ENCODE measurements around the gene KCTD21. TPM values are rescaled to one million over a fixed set of nuclear protein-coding genes. Genes with fewer than 3 reads are reported as not detected.

KCTD21 gene
- total RNA-seq, 1 experiment from 2014 or later, result 1.8 TPM

- no peaks in the 10 kb centered on the region for H3K4me1 ChIP-seq (ENCODE audit: low read length)
- no peak overlapping the region for H2AFZ ChIP-seq (ENCODE audit: low read length)
- no peaks in the 10 kb centered on the region for H3K9me2 ChIP-seq (replicated peaks; ENCODE audit: insufficient read depth, low read length)
- DNase-seq, result no peak
- H3K36me3 ChIP-seq (ENCODE audit: insufficient read depth, low read length), result no peaks in the 10 kb centered on the region
- H3K79me2 ChIP-seq (ENCODE audit: low read length), result no peaks in the 10 kb centered on the region
- no peak overlapping the region for H3K27ac ChIP-seq (ENCODE audit: low read length)
- H4K20me1 ChIP-seq (ENCODE audit: insufficient read depth, low read depth, low read length), result no peaks in the 10 kb centered on the region
- H3K9ac ChIP-seq (ENCODE audit: low read length), result no peak overlapping the region
- H3K9me3 ChIP-seq (ENCODE audit: low read length), result no peaks in the 10 kb centered on the region
- H3K4me3 ChIP-seq (ENCODE audit: low read length), result no peak overlapping the region
- H3K27me3 ChIP-seq (ENCODE audit: low read length), result no peaks in the 10 kb centered on the region
- no peak overlapping the region for H3K4me2 ChIP-seq (ENCODE audit: low read depth, low read length, poor library complexity, severe bottlenecking)
These were observed 27.6 kb upstream of the KCTD21 start for GRCh38 chr11:78216021-78216420.

GRCh38 chr11:78214331-78215194 is 26.1 kb upstream of the KCTD21 start:
- H2AFZ ChIP-seq (ENCODE audit: low read length), result no peak overlapping the region
- H3K27ac ChIP-seq (ENCODE audit: low read length), result no peak overlapping the region
- H3K79me2 ChIP-seq (ENCODE audit: low read length), result no peaks in the 10 kb centered on the region
- H3K4me1 ChIP-seq (ENCODE audit: low read length), result no peaks in the 10 kb centered on the region
- no peak overlapping the region for H3K9ac ChIP-seq (ENCODE audit: low read length)
- H3K4me3 ChIP-seq (ENCODE audit: low read length), result no peak overlapping the region
- H3K27me3 ChIP-seq (ENCODE audit: low read length), result no peaks in the 10 kb centered on the region
- DNase-seq, result no peak
- H3K9me2 ChIP-seq (replicated peaks; ENCODE audit: insufficient read depth, low read length), result no peaks in the 10 kb centered on the region
- H3K4me2 ChIP-seq (ENCODE audit: low read depth, low read length, poor library complexity, severe bottlenecking), result no peak overlapping the region
- no peaks in the 10 kb centered on the region for H4K20me1 ChIP-seq (ENCODE audit: insufficient read depth, low read depth, low read length)
- no peaks in the 10 kb centered on the region for H3K36me3 ChIP-seq (ENCODE audit: insufficient read depth, low read length)
- no peaks in the 10 kb centered on the region for H3K9me3 ChIP-seq (ENCODE audit: low read length)

- H3K4me1 ChIP-seq (ENCODE audit: low read length), result no peaks in the 10 kb centered on the region
- no peak overlapping the region for H3K4me2 ChIP-seq (ENCODE audit: low read depth, low read length, poor library complexity, severe bottlenecking)
- no peaks in the 10 kb centered on the region for H3K9me2 ChIP-seq (replicated peaks; ENCODE audit: insufficient read depth, low read length)
- no peak overlapping the region for H2AFZ ChIP-seq (ENCODE audit: low read length)
- no peaks in the 10 kb centered on the region for H3K27me3 ChIP-seq (ENCODE audit: low read length)
- no peaks in the 10 kb centered on the region for H3K36me3 ChIP-seq (ENCODE audit: insufficient read depth, low read length)
- no peaks in the 10 kb centered on the region for H4K20me1 ChIP-seq (ENCODE audit: insufficient read depth, low read depth, low read length)
- no peaks in the 10 kb centered on the region for H3K79me2 ChIP-seq (ENCODE audit: low read length)
- DNase-seq, result no peak
- H3K9me3 ChIP-seq (ENCODE audit: low read length), result no peaks in the 10 kb centered on the region
- no peak overlapping the region for H3K9ac ChIP-seq (ENCODE audit: low read length)
- no peak overlapping the region for H3K27ac ChIP-seq (ENCODE audit: low read length)
- no peak overlapping the region for H3K4me3 ChIP-seq (ENCODE audit: low read length)
These were observed 25.3 kb upstream of the KCTD21 start for GRCh38 chr11:78213526-78214330.

- no peak overlapping the region for H3K27ac ChIP-seq (ENCODE audit: low read length)
- no peaks in the 10 kb centered on the region for H3K36me3 ChIP-seq (ENCODE audit: insufficient read depth, low read length)
- no peaks in the 10 kb centered on the region for H3K79me2 ChIP-seq (ENCODE audit: low read length)
- no peak for DNase-seq
- no peak overlapping the region for H2AFZ ChIP-seq (ENCODE audit: low read length)
- H3K9me3 ChIP-seq (ENCODE audit: low read length), result no peaks in the 10 kb centered on the region
- no peaks in the 10 kb centered on the region for H3K9me2 ChIP-seq (replicated peaks; ENCODE audit: insufficient read depth, low read length)
- H3K4me1 ChIP-seq (ENCODE audit: low read length), result no peaks in the 10 kb centered on the region
- no peaks in the 10 kb centered on the region for H3K27me3 ChIP-seq (ENCODE audit: low read length)
- no peak overlapping the region for H3K4me3 ChIP-seq (ENCODE audit: low read length)
- no peaks in the 10 kb centered on the region for H4K20me1 ChIP-seq (ENCODE audit: insufficient read depth, low read depth, low read length)
- no peak overlapping the region for H3K9ac ChIP-seq (ENCODE audit: low read length)
- no peak overlapping the region for H3K4me2 ChIP-seq (ENCODE audit: low read depth, low read length, poor library complexity, severe bottlenecking)
These were observed 24.4 kb upstream of the KCTD21 start for GRCh38 chr11:78212586-78213371.

- Histone ChIP-seq H3K36me3 (ENCODE audit: insufficient read depth, low read length) (no peaks in the 10 kb centered on the region), H3K4me3 (ENCODE audit: low read length) (no peak overlapping the region), H3K9ac (ENCODE audit: low read length) (no peak overlapping the region), H2AFZ (ENCODE audit: low read length) (no peak overlapping the region), H3K27ac (ENCODE audit: low read length) (no peak overlapping the region), H4K20me1 (ENCODE audit: insufficient read depth, low read depth, low read length) (no peaks in the 10 kb centered on the region), H3K4me1 (ENCODE audit: low read length) (no peaks in the 10 kb centered on the region), H3K79me2 (ENCODE audit: low read length) (no peaks in the 10 kb centered on the region), H3K4me2 (ENCODE audit: low read depth, low read length, poor library complexity, severe bottlenecking) (no peak overlapping the region), H3K9me3 (ENCODE audit: low read length) (no peaks in the 10 kb centered on the region), H3K27me3 (ENCODE audit: low read length) (no peaks in the 10 kb centered on the region), H3K9me2 (replicated peaks; ENCODE audit: insufficient read depth, low read length) (no peaks in the 10 kb centered on the region)
- no peak for DNase-seq
These were observed 23.1 kb upstream of the KCTD21 start for GRCh38 chr11:78211565-78211964.

GRCh38 chr11:78210000-78210608 is 21.7 kb upstream of the KCTD21 start:
- H3K9me2 ChIP-seq (replicated peaks; ENCODE audit: insufficient read depth, low read length), result no peaks in the 10 kb centered on the region
- no peak overlapping the region for H3K4me2 ChIP-seq (ENCODE audit: low read depth, low read length, poor library complexity, severe bottlenecking)
- no peak for DNase-seq
- H3K79me2 ChIP-seq (ENCODE audit: low read length), result no peaks in the 10 kb centered on the region
- no peaks in the 10 kb centered on the region for H4K20me1 ChIP-seq (ENCODE audit: insufficient read depth, low read depth, low read length)
- no peak overlapping the region for H3K4me3 ChIP-seq (ENCODE audit: low read length)
- H3K36me3 ChIP-seq (ENCODE audit: insufficient read depth, low read length), result no peaks in the 10 kb centered on the region
- H3K27ac ChIP-seq (ENCODE audit: low read length), result no peak overlapping the region
- H3K9ac ChIP-seq (ENCODE audit: low read length), result no peak overlapping the region
- no peak overlapping the region for H2AFZ ChIP-seq (ENCODE audit: low read length)
- no peaks in the 10 kb centered on the region for H3K4me1 ChIP-seq (ENCODE audit: low read length)
- no peaks in the 10 kb centered on the region for H3K27me3 ChIP-seq (ENCODE audit: low read length)
- H3K9me3 ChIP-seq (ENCODE audit: low read length), result no peaks in the 10 kb centered on the region

GRCh38 chr11:78209478-78209877 is 21.1 kb upstream of the KCTD21 start:
- Histone ChIP-seq H3K9me2 (replicated peaks; ENCODE audit: insufficient read depth, low read length) (no peaks in the 10 kb centered on the region), H3K4me2 (ENCODE audit: low read depth, low read length, poor library complexity, severe bottlenecking) (no peak overlapping the region), H4K20me1 (ENCODE audit: insufficient read depth, low read depth, low read length) (no peaks in the 10 kb centered on the region), H3K4me3 (ENCODE audit: low read length) (no peak overlapping the region), H3K36me3 (ENCODE audit: insufficient read depth, low read length) (no peaks in the 10 kb centered on the region), H3K27ac (ENCODE audit: low read length) (no peak overlapping the region), H3K4me1 (ENCODE audit: low read length) (no peaks in the 10 kb centered on the region), H3K9me3 (ENCODE audit: low read length) (no peaks in the 10 kb centered on the region), H3K9ac (ENCODE audit: low read length) (no peak overlapping the region), H2AFZ (ENCODE audit: low read length) (no peak overlapping the region), H3K27me3 (ENCODE audit: low read length) (no peaks in the 10 kb centered on the region), H3K79me2 (ENCODE audit: low read length) (no peaks in the 10 kb centered on the region)
- no peak for DNase-seq
